ENCODE data around the gene HIGD2A.
"Not testable (repeated sequence)": the region's sequence is repeated elsewhere in the genome, so short reads cannot be mapped to it uniquely, and the experiment has no call there.

HIGD2A gene

DNA sequence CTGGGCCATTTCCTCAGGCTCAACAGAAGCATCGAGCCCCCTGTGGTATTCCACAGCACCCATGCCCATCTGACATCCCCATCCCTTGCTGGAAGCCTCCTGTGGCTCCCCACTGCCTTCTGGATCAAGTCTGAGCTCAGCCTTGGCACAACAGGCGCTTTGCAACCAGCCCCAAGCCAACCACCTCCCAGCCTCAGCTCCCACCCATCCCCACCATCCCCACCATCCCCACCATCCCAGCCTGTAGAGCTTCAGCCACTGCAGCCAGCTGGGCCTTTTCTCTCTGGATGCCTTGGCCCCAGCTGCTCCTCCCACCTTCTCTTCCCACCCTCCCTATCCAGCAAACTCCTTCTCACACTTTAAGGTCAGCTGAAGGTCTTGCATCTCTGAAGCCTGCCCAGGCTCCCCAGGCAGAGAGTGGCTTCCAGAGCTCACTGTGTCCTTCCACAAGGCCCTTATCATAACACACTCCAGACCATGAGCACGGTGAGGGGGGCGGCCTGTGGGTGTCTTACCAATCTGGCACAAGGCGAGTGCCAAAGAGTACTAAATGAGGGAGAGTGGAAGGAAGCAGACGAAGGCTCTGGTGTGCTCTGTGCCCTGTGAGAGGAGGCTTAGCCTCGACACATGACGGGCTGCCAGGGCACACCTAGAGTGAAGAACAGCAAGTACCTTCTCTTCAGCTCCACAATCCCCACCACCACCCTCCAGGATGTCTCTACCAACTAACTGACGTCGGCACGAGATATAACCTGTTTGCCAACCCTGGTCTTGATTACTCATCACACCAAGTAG is 6.5 kb downstream of the HIGD2A start:
- no peak for DNase-seq (ENCODE audit: low read depth in 2 of 2)

DNA sequence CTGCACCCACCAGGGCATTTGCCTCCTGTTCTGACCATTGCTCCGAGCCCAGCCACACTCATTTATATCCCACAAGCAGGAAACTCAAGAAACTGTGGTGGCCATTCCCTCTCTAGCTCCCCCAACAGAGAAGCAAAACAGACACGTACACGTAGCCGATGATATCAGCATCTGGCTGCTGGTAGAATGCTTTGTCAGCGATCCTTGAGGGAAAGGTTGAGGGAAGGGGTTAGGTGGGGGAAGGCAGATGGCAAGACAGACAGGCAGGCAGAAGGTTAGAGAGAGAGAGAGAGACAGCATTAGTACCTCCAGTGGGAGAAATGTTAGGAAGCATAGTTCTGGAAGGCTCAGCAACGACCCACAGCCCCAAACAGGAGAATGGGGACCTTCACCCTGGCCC is 7.8 kb downstream of the HIGD2A start:
- DNase-seq (ENCODE audit: low read depth in 2 of 2): no peak

DNA sequence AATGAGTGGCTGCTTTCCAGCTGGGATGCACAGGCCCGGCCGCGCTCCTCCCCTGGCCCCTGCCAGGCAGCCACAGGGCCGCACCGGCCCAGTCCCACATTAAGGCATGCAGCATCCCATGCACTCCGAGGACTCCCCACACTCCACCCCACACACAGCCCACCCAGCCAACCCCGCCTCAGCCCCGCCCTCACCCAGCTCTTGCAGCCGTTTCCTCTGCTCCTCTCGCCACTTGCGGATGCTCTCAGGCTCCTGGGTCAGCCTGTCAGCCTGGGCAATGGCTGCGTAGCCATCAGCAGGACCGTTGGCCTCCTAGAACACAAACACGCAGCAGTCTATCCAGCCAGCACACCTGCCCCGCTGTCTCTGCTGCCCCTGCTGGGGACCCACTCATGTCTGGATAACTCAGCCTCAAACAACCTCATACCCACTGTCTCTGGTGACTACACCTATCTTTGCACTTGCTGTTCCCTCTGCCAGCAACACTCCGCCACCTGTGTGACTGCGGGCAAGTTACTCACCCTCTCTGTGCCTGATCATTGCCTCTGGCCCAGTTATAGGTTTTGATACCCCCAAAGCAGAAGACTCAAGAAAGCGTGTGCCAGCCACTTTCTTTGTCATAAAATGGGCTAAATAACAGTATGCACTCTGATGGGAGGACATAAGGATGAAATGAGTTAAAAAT is 9.3 kb downstream of the HIGD2A start:
- no peak for DNase-seq (ENCODE audit: low read depth in 2 of 2)

DNA sequence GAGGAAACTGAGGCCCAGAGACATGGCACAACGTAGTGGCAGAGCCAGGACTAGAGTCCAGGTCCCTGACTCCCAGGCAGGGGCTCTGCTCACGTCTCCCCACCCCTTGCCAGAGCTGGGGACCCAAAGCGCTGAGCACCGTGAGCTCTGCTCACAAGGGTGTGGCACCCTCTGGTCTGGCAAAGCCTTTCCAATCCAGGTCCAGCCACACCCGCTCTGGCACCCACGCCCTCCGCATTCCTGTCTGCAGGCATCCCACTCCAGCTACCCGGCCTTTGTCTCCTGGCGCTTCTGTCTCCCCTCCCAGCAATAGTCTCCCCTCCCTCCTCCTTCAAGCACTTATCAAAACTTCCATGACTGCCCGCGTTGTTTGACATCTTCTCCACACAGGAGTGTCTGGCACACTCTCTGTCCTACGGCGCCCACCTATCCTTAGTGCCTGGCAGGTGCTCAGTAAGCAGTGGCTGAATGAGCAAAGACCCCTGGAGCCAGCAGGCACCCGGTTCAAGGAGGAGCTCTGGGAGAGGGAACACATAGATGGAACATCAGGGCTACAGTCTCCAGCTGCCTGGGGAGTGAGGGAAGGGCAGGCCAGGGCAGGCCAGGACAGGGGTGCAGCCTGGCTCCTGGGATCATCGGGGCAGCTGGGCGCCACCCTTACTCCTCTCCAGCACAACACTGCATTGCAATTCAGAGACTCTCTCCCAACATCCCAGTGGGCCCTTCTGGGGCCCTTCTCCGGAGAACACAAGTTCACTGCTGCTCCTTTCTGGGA is 12.0 kb downstream of the HIGD2A start:
- no peak for DNase-seq (ENCODE audit: low read depth in 2 of 2)

DNA sequence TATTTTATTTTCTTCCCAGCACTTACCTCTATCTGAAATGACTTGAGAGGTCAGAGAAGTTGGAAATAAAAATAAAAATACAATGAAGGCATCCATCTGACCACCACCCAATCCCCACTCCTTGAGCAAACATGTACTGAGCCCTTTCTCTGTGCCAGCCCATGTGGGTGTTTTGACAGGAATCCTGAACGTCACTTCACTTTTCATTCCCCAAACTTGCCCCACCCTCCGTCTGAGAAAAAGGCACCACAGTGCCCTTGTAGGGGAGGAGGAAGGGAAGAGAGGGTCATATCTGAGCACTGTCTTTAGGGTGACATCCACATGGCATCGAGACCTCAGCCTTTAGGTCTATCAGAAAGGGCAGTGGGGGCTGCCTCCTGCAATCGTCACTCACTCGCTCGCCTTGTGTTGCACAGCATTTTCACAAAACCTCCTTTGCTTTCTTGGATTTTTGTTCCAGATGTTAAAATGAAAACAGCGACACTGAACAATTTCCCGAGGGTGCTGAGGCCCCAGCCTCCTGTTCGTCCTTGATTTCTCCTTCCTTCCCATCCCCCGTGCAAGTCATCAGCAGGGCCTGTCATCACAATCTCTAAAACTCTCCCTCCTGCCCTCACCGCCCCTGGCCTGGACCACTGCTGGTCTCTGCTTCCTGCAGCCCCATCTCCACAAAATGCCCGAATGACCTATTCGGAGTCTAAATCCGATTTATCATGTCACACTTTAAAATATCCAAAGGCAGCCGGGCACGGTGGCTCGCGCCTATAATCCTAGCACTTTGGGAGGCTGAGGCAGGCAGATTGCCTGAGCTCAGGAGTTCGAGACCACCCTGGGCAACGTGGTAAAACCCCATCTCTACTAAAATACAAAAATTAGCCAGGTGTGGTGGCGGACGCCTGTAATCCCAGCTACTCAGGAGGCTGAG is 13.0 kb downstream of the HIGD2A start:
- DNase-seq (ENCODE audit: low read depth in 2 of 2): no peak

DNA sequence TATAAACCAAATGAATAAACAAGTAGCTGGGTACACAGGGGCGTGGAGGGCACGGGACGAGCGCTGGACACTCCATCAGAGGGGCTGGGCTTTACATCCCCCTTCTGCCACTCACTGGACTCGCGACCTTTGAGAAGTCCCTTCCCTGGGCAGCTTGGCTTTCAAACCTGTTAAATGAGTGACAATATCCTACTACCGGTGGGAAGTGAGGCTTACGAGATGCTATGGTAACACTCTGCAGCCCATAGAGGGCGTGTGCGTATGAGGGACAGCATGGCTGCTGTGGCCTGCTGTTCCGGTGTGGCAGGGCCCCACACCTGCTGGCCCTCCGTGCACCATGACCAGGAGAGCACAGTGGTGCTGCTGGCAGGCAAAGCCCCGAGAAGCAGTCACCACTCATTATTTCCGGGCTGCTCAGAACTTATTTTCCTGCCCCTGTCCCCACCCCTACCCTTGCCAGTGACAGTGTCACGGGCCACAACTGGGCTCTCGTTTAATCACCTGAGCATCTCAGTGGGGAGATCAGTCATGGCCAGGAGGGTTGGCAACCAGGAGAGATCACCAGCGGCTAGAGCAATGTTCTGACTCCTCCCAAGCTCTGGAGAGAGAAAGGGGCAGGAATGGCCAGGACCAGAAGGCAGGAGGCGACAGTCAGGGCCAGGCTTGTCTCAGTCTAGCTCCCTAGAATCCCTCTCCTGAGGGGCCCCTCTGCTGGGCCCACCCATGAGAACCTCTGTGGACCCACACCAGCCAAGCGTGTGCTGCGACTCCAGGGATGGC is 17.3 kb downstream of the HIGD2A start:
- DNase-seq (ENCODE audit: low read depth in 2 of 2): no peak

DNA sequence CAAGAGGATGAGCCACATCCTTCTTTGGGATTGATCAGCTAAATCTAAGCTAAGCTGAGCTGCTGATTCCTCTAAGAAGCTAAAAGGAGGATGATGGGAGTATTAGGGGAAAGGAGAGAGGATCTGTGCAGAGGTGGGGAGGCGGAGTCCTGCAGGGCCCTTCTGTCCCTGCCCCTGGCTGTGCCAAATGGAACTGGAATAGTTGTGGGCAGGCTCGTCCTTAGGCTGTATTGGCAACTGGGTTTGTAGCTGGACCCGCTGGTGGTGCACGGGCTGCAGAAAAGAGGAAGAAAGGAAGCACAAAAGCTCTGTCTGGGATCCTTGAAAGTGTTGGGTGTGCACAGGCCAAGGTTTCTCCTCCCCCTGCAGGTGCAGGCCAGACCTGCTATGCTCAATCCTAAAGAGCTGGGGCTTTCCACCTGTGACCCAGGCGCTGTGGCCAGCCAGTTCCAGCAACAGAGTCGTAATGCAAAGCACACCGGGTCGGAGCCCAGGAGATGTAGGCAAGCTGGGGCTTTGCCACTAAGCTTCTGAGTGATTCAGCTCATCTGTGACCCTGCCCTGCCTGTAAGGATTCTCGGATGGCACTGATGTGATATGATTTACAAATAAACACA is 18.0 kb downstream of the HIGD2A start:
- DNase-seq (ENCODE audit: low read depth in 2 of 2): no peak

DNA sequence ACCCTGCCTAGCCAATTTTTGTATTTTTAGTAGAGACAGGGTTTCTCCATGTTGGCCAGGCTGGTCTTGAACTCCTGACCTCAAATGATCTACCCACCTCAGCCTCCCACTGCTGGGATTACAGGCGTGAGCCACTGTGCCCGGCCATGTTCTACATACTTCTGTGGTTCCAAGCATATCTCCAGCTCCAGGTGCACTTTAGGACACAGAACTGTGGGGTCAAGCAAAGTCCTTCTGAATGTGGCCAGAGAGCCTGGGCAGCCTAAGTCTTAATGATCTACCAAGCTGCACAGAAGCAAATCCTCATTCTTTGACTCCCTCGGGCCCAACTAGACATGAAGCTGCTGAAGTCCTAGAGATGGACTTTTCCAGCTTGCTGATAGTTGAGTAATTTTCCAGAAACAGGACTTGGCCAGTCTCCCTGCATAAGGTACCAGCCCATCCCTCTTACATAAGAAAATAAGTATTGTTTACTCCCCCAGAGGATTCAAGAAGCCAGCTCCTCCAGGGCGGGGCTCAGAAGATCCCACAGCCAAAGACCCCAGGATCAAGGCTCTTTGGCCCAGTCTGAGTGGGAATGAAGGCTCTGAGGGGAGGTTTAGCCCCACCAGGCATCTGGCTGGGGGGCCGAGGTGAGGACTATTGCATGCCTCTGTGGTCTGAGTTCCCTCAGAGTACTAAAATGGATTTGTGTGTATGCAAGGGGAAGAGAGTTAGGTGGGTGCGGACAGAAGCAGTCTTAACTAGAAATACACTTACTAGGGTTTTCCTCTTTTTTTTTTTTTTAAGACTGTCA is 19.1 kb downstream of the HIGD2A start:
- no peak for DNase-seq (ENCODE audit: low read depth in 2 of 2)

DNA sequence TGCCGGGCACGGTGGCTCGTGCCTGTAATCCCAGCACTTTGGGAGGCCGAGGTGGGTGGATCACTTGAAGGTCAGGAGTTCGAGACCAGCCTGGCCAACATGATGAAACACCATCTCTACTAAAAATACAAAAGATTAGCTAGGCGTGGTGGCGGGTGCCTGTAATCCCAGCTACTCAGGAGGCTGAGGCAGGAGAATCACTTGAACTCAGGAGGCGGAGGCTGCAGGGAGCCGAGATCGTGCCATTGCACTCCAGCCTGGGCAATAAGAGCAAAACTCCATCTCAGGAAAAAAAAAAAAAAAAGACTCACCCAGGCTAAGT is 19.7 kb downstream of the HIGD2A start:
- not testable (repeated sequence) for DNase-seq (ENCODE audit: low read depth in 2 of 2)

DNA sequence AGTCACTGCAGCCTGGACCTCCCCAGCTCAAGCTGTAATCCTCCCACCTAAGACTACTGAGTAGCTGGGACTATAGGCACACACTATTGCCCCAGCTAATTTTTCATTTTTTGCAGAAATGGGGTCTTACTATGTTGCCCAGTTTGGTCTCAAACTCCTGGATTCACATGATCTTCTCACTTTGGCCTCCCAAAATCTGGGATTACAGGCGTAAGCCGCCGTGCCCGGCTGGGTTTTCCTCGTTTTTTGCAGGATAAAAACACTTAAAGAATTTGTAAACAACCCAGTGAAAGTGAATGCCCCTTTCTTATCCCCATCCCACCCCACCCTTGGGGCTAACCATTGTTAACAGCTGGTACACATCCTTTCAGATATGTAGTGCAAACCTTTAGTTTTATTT is 20.0 kb downstream of the HIGD2A start:
- no peak for DNase-seq (ENCODE audit: low read depth in 2 of 2)

DNA sequence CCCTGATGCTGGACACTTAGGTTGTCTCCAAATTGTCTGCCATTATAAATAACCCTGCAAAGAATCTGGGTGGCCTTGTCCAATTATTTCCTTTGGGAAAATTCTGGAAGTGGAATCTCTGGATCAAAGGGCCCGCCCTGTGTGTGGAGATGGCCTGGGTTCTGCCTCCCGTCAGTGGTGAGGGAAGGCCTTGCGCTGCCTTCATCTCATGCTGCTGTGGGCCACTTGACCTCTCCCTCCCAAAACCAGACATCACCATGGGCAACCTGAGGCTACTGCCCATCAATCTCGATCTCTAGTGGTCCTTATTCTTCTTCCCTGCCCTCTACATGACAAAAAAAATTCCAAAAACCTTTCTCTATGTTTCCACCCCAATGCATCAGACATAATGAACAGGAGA is 21.2 kb downstream of the HIGD2A start:
- DNase-seq (ENCODE audit: low read depth in 2 of 2): no peak

DNA sequence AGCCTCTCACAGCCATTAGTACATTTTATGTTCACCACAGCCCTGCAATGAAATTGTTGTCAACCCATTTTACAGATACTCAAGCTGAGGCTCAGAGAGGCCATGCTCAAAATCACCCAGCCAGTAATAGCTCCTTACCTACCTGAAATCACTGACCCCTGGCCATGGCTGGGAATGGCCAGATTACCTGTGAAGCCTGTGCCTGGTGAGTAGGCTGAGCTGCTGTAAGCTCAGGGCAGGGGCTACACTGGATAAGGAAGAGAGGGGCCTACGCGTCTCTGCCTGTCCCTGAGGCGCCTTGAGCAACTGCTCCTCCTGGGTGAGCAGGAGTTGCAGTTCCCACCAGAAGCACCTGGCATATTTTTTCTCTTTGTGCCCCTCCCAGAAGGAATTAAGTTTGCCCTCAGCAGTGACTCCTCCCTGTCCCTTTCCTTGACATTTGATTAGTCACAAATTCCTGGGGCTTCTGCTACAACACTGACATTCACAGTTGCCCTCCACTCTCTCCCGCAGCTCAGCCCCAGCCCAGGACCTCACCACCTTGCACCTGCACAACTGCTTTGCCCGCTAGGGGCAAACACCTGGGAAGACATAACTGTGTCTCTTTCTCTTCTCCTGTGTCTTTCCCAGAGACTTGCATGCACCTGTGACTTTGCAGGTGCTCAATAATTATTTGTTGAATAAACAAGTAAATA is 22.1 kb downstream of the HIGD2A start:
- no peak for DNase-seq (ENCODE audit: low read depth in 2 of 2)

DNA sequence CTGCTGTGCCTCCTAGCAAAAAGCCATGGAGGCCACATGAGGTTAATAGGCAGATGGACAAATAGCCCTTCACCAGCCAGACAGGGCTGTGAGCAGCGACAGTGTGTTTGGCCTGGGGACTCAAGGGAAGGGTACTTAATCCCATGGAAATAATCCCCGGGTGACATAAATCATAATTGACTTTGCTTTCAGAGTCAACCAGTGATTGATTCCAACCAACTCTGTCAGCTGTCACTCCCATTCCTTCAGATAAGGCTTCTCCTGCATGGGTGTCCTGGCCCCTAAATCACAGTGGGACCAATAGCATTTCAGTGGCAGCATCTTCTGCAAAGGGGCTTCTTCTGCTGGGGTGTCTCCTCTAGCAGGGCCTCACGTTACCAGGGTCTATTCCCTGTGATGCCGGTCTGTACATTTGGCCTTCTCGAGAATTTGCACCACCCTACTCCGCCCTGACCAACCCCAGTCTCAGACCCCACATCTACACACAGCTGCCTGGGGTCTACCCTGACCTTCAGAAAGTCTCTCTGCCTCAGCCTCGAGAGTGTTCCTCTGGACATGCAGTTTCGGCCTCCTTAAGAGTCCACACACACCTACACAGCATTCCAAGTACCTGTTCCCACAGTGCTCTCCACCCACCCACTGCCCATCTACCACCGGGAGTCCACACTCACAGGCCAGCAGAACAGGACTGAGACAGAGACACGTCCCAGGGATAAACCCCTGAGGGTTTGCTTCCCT is 24.1 kb downstream of the HIGD2A start:
- DNase-seq (ENCODE audit: low read depth in 2 of 2): no peak

DNA sequence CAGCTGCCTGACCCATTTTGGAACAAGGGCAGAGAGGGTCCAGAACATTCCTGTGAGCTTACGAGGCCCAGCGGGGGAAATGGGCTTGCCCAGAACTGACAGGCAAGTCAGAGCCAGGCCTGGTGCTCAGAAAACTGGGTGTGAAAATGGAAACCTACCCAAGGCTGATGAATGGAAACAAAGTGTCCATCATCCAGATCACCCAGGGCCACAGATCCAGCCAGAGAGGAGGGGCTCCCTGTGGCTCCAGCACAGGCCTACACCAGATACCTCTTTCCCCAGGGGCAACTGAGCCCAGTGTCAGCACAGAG is 24.7 kb downstream of the HIGD2A start:
- no peak for DNase-seq (ENCODE audit: low read depth in 2 of 2)

DNA sequence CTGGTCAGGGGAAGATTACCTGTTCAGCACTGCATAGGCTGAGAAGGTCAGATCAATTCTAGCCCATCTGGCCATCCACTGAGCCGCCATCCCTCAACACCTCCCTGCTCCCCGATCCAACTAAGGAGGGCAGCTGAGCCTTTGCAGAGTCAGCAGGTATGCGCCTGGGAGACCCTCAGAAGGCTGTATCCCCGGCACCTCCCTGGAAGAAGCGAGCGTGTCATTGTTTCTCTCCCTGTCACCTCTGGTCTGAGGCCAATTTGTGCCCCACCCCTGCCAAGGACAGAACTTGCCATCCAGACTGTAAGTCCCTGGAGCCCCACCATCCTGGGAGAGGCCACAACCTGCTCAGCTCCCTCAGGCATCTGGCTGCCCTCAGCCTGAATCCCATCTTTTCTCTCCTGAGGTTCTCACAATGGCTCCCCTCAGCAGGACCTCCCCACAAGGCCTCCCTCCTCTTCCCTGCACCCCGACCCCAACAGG is 25.2 kb downstream of the HIGD2A start:
- DNase-seq (ENCODE audit: low read depth in 2 of 2): no peak

DNA sequence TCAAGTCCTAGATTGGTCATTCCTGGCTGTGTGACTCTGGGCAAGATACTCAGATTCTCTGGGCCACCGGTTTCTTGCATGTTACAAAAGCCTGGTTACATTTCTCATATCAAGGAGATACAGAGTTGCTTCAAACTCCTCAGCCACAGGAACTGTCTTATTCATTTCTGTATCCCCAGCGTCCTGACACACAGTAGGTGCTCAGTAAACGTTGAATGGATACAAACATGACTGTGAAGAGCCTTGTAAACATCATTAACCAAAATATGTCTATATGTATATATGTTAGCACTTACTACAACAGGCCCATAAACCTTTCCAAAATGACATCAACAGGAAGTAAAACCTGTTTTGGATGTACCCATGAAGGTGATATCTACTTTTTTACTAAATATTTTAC is 26.2 kb downstream of the HIGD2A start:
- no peak for DNase-seq (ENCODE audit: low read depth in 2 of 2)

DNA sequence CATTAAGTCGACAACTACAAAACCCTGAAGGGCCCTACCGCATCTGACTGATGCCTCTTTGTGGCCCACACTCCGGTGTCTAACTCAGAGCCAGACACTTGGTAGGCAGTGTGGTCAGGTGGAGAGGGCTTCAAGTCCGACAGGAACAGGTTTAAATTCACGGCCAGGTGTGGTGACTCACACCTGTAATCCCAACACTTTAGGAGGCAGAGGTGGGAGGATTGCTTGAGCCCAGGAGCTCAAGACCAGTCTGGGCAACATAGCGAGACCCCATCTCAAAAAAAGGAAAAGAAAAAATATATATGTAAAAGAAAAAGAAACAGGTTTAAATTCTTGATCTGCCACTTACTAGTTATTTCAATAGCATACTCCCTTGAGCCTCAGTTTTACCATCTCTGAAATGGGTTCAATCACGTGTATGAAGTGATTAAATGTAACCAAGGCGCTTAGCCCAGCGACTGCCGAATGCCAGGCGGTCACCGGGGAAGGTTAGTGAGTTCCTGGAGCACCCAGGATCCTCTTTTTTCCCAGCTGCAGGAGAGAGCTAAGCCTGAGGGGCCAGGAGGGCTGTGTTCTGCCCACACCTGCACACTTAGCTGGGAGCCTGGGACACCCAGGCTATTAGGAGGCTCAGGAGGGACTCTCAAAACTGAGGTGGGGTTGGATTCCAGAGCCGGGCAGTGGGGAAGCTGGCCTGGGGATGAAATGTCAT is 26.8 kb downstream of the HIGD2A start:
- no peak for DNase-seq (ENCODE audit: low read depth in 2 of 2)
